Stimulated activated CD4-positive, alpha-beta T cell treated with anti-CD3 and anti-CD28 coated beads, TNF-alpha, amount 100 ng/mL, for 24 hours (primary cell): ENCODE data around the gene RPS8.
"Not testable (repeated sequence)": the region's sequence is repeated elsewhere in the genome, so short reads cannot be mapped to it uniquely, and the experiment has no call there.

Experiments
- DNase-seq, 3 experiments: peaks; one replicate each; pipeline ENCODE4 v3.0.0-alpha.2; 2020; ENCODE audit warnings: low read depth in 3 of 3

RPS8 gene

GRCh38 chr1:44775078-44775929 is at the start of gene RPS8:
TSS of gene RPS8 (plus strand) at chr1:44775540. CDS start at chr1:44775597, 57 bp downstream.
- peak; percentile 80 to 89 (median 87) for DNase-seq

GRCh38 chr1:44730741-44731512 is 44.4 kb upstream of the RPS8 start, which contains the start of gene RNU5D-1:
TSS of gene RNU5D-1 (minus strand) at chr1:44731170.
- DNase-seq: peak; percentile 89 to 96 (median 95)

- no peak for DNase-seq
These were observed 42.0 kb upstream of the RPS8 start for GRCh38 chr1:44733365-44733764.

GRCh38 chr1:44733784-44734183 is 41.6 kb upstream of the RPS8 start:
- no peak for DNase-seq

- no peak for DNase-seq
These were observed 39.3 kb upstream of the RPS8 start for GRCh38 chr1:44735992-44736391.

GRCh38 chr1:44738953-44739306 is 36.4 kb upstream of the RPS8 start:
- not testable (repeated sequence) for DNase-seq

- peak; percentile 95 to 98 (median 96) for DNase-seq
These were observed 35.8 kb upstream of the RPS8 start, which contains the start of gene KIF2C for GRCh38 chr1:44739307-44740178. TSS of gene KIF2C (plus strand) at chr1:44739837. CDS start at chr1:44739933, 96 bp downstream.

- DNase-seq: no peak
These were observed 35.1 kb upstream of the RPS8 start for GRCh38 chr1:44740179-44740617.

- no peak for DNase-seq
These were observed 32.1 kb upstream of the RPS8 start for GRCh38 chr1:44743211-44743610.

- no peak for DNase-seq
These were observed 27.5 kb upstream of the RPS8 start for GRCh38 chr1:44747878-44748277.

- no peak for DNase-seq
These were observed 17.9 kb upstream of the RPS8 start for GRCh38 chr1:44757420-44757819.

GRCh38 chr1:44759077-44759476 is 16.3 kb upstream of the RPS8 start:
- no peak for DNase-seq

GRCh38 chr1:44760876-44761275 is 14.5 kb upstream of the RPS8 start:
- DNase-seq: no peak

- not testable (repeated sequence) for DNase-seq
These were observed 8.9 kb upstream of the RPS8 start for GRCh38 chr1:44766421-44766820.

GRCh38 chr1:44775930-44776729 is 790 bp downstream of the RPS8 start:
- DNase-seq: no peak

- DNase-seq: no peak
These were observed 1.4 kb downstream of the RPS8 start for GRCh38 chr1:44776730-44777068.

GRCh38 chr1:44777547-44777946 is 2.2 kb downstream of the RPS8 start:
- DNase-seq: no peak

GRCh38 chr1:44777969-44778635 is 2.8 kb downstream of the RPS8 start:
- no peak for DNase-seq

- DNase-seq: no peak
These were observed 3.6 kb downstream of the RPS8 start for GRCh38 chr1:44778705-44779576.
